GM12872 (cell line): ENCODE data around the gene DNAL4.

Source experiments
- TF ChIP-seq, protein P1 (sequence below): IDR thresholded peaks from 3 replicates; pipeline ENCODE4 v1.5.1; 2011; ENCODE audit warnings: low read depth, mild to moderate bottlenecking, low read length, moderate library complexity; ENCODE audit not compliant: insufficient read depth

The DNAL4 gene

GRCh38 chr22:38730411-38730871, 63.5 kb downstream of the DNAL4 start:
- TF ChIP-seq, protein P1, sequence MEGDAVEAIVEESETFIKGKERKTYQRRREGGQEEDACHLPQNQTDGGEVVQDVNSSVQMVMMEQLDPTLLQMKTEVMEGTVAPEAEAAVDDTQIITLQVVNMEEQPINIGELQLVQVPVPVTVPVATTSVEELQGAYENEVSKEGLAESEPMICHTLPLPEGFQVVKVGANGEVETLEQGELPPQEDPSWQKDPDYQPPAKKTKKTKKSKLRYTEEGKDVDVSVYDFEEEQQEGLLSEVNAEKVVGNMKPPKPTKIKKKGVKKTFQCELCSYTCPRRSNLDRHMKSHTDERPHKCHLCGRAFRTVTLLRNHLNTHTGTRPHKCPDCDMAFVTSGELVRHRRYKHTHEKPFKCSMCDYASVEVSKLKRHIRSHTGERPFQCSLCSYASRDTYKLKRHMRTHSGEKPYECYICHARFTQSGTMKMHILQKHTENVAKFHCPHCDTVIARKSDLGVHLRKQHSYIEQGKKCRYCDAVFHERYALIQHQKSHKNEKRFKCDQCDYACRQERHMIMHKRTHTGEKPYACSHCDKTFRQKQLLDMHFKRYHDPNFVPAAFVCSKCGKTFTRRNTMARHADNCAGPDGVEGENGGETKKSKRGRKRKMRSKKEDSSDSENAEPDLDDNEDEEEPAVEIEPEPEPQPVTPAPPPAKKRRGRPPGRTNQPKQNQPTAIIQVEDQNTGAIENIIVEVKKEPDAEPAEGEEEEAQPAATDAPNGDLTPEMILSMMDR: no peak

DNA sequence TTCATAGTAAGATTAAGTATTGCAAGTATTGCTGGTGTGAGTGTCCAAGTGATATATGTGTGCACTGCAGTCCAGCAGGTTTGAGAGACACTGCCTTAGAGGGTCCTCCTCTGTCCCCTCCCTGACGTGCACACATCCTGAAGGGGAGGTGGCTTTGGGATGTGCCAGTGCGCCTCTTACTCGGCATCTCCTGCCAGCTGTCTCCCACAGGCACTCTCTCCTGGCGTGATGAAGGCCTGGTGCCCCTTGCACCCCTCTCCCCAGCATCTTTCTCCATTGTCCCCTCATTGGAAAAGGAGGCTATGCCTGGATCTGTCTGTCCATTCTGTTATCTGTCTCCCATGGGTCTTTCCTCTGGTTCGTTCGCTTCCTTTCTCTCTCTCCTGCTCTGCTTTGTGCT, 64.0 kb downstream of the DNAL4 start:
- TF ChIP-seq, protein P1: no peak

GRCh38 chr22:38728871-38729796, 64.8 kb downstream of the DNAL4 start:
- TF ChIP-seq, protein P1: no peak
